HT1080 (cell line): ENCODE results near the gene COPA. TPM values are rescaled to one million over a fixed set of nuclear protein-coding genes. Genes with fewer than 3 reads are reported as not detected.
"Not testable (repeated sequence)": the region's sequence is repeated elsewhere in the genome, so short reads cannot be mapped to it uniquely, and the experiment has no call there.

Experiments
- DNase-seq: peaks from one replicate; pipeline ENCODE4 v3.0.0-alpha.2; 2015; ENCODE audit warnings: low read depth
- polyA plus RNA-seq, 2 experiments: library from polyadenylated mRNA; depleted of rRNA; stranded (reverse); fragments of >200 nt; gene quantifications; 2 replicates each; pipeline ENCODE4 v1.2.3, GENCODE V29; 2015
- total RNA-seq: library from RNA; depleted of rRNA; stranded (reverse); fragments of >200 nt; shearing (Covaris generic); gene quantifications from 2 replicates; pipeline ENCODE4 v1.2.3, GENCODE V29; 2014; rRNA removed

COPA gene
- 115 and 133 TPM in 2 replicates for total RNA-seq
- 107 and 130 TPM in 2 replicates for polyA plus RNA-seq (2015; cell fraction: cytosol; rRNA removed)
- 259 and 279 TPM in 2 replicates for polyA plus RNA-seq (2015; cell fraction: nucleus; rRNA removed)

GRCh38 chr1:160342953-160343869 lies at the start of gene COPA, which contains the start of gene NCSTN:
COPA (minus strand) TSS chr1:160343250; CDS start chr1:160343170, 80 bp downstream.
NCSTN (plus strand) TSS chr1:160343383; CDS start chr1:160343397, 14 bp downstream.
- DNase-seq: peak; percentile 91

- not testable (repeated sequence) for DNase-seq
These were observed 45.4 kb upstream of the COPA start for GRCh38 chr1:160388406-160388805.

- DNase-seq: not testable (repeated sequence)
These were observed 41.8 kb upstream of the COPA start for GRCh38 chr1:160384812-160385211.

GRCh38 chr1:160377585-160378206 lies 34.6 kb upstream of the COPA start:
- peak; percentile 62 for DNase-seq

GRCh38 chr1:160376525-160377131 lies 33.6 kb upstream of the COPA start:
- DNase-seq: peak; percentile 64

- peak; percentile 62 for DNase-seq
These were observed 32.9 kb upstream of the COPA start for GRCh38 chr1:160375788-160376524.

GRCh38 chr1:160374306-160375110 lies 31.5 kb upstream of the COPA start:
- peak; percentile 14 for DNase-seq

GRCh38 chr1:160373696-160374095 lies 30.6 kb upstream of the COPA start:
- DNase-seq: no peak

GRCh38 chr1:160371756-160372155 lies 28.7 kb upstream of the COPA start:
- DNase-seq: no peak

GRCh38 chr1:160371346-160371631 lies 28.2 kb upstream of the COPA start:
- DNase-seq: no peak

GRCh38 chr1:160370561-160371345 lies 27.7 kb upstream of the COPA start:
- DNase-seq: no peak

- DNase-seq: no peak
These were observed 26.0 kb upstream of the COPA start for GRCh38 chr1:160369087-160369486.

- DNase-seq: no peak
These were observed 25.2 kb upstream of the COPA start for GRCh38 chr1:160367934-160368923.

GRCh38 chr1:160367516-160367900 lies 24.5 kb upstream of the COPA start:
- DNase-seq: no peak

- no peak for DNase-seq
These were observed 23.9 kb upstream of the COPA start, which contains the start of gene NHLH1 for GRCh38 chr1:160366731-160367515. NHLH1 (plus strand) TSS chr1:160367071; CDS start chr1:160370732, 3,661 bp downstream.

GRCh38 chr1:160365325-160365724 lies 22.3 kb upstream of the COPA start:
- DNase-seq: no peak

- DNase-seq: no peak
These were observed 21.1 kb upstream of the COPA start for GRCh38 chr1:160363951-160364735.
